ENCODE measurements around the gene EIF2S3. TPM values are rescaled to one million over a fixed set of nuclear protein-coding genes. Genes with fewer than 3 reads are reported as not detected.
A peak's percentile ranks its signal among the peaks of the same experiment; 100 is the strongest.

Gene EIF2S3
- total and polyA plus RNA-seq, 2 of the 8 experiments (the other 6 are each of a cell fraction or from before 2014, with no cell fraction given), result 65.5 to 259 TPM

GRCh38 chrX:24082447-24082846 lies 27.7 kb downstream of the EIF2S3 start:
- H2AFZ ChIP-seq (ENCODE audit: low read length), result no peak overlapping the region
- H3K36me3 ChIP-seq (ENCODE audit: control insufficient read depth in 2 of 4, insufficient read depth in 4 of 4, low read length in 3 of 4), result peaks cover 0 to 5% (median under 1%) of the 10 kb centered on the region in 4 experiments; a peak in 3 of 8 replicates
- no peak overlapping the region for H4K91ac ChIP-seq (replicated peaks; ENCODE audit: insufficient read length, low read length)
- TF ChIP-seq CTBP2 (IDR thresholded peaks at IDR 0.05; ENCODE audit: borderline replicate concordance, insufficient read depth, insufficient read length, low read length) (no peak), MAFK (IDR thresholded peaks at IDR 0.05; ENCODE audit: low read depth, low read length) (peak; percentile 68)
- H3K9me3 ChIP-seq (ENCODE audit: insufficient read depth in 2 of 2, low read depth in 1 of 2, low read length in 1 of 2), result no peaks in the 10 kb centered on the region
- H2AK5ac ChIP-seq (ENCODE audit: low read depth, low read length), result no peak overlapping the region
- no peak overlapping the region for H3K9ac ChIP-seq (replicated peaks in 1 of 4; ENCODE audit: extremely low read depth in 1 of 4, low read depth in 3 of 4, low read length in 3 of 4)
- no peak overlapping the region for H2BK120ac ChIP-seq (replicated peaks; ENCODE audit: low read depth, low read length)
- no peaks in the 10 kb centered on the region for H4K20me1 ChIP-seq (replicated peaks in 1 of 2; ENCODE audit: control insufficient read depth in 1 of 2, insufficient read depth in 2 of 2, low read length in 2 of 2)
- no peak overlapping the region for H3K4ac ChIP-seq (replicated peaks; ENCODE audit: insufficient read length, low read depth, low read length)
- no peak overlapping the region for H2BK20ac ChIP-seq (ENCODE audit: low read length)
- no peak overlapping the region for H2BK5ac ChIP-seq (ENCODE audit: low read depth, low read length)
- no peak overlapping the region for H4K5ac ChIP-seq (ENCODE audit: insufficient read length, low read depth, low read length)
- H3K14ac ChIP-seq (ENCODE audit: insufficient read length), result no peak overlapping the region
- WGBS, 2 experiments (ENCODE audit: extremely low coverage in 1 of 2, insufficient coverage in 1 of 2, insufficient read length in 1 of 2, insufficient replicate concordance in 2 of 2, low coverage in 1 of 2, low lambda C conversion rate in 2 of 2, missing lambda C conversion rate in 1 of 2), result 95% methylated on average over 2 of the region's 2 CpGs; no CpG with 5 or more reads in 1 of the 2 experiments
- H3K23ac ChIP-seq (ENCODE audit: insufficient read length), result no peak overlapping the region
- H4K8ac ChIP-seq (ENCODE audit: extremely low read depth, insufficient read depth, low read length), result no peak overlapping the region
- no peaks in the 10 kb centered on the region for H3K79me1 ChIP-seq (ENCODE audit: low read depth, low read length)
- FAIRE-seq (no peak), DNase-seq (ENCODE audit: low read depth in 1 of 2, low spot score in 2 of 2) (no peak)
- no peaks in the 10 kb centered on the region for H3K79me2 ChIP-seq (ENCODE audit: control insufficient read depth in 1 of 2, insufficient read depth in 2 of 2, low read length in 2 of 2)
- no peak overlapping the region for H3K4me2 ChIP-seq (ENCODE audit: insufficient read depth in 1 of 2, low read depth in 2 of 2, low read length in 2 of 2)
- H2BK15ac ChIP-seq (ENCODE audit: low read length), result no peak overlapping the region
- H3K18ac ChIP-seq (ENCODE audit: extremely low read depth, low read length), result no peak overlapping the region
- H3K27ac ChIP-seq (ENCODE audit: low read depth, low read length), result no peak overlapping the region
- no peaks in the 10 kb centered on the region for H3K27me3 ChIP-seq (replicated peaks in 1 of 4; ENCODE audit: control insufficient read depth in 3 of 4, extremely low read depth in 1 of 4, insufficient read depth in 3 of 4, low read length in 3 of 4)
- no peaks in the 10 kb centered on the region for H3K23me2 ChIP-seq (ENCODE audit: low read depth, low read length)
- H3K56ac ChIP-seq (replicated peaks; ENCODE audit: insufficient read length, low read depth, low read length), result no peak overlapping the region
- no peak overlapping the region for H2BK12ac ChIP-seq (ENCODE audit: low read depth, low read length)
- ChIA-PET CTCF (ENCODE audit: partially characterized antibody) (interaction anchor here (0.6 to 1.5 kb wide), 9 partner anchors 12 to 309 kb away, joined by 3 to 4 read pairs (median 3); no protein-coding TSS in a partner anchor), POLR2A (ENCODE audit: partially characterized antibody) (interaction anchor here (0.6 to 0.9 kb wide), 2 partner anchors 67 to 160 kb away, joined by 3 to 5 read pairs; partner anchors contain the start of gene ZFX)
- H3K4me1 ChIP-seq (replicated peaks in 1 of 4; ENCODE audit: control insufficient read depth in 3 of 4, insufficient read depth in 4 of 4, low read length in 3 of 4), result no peaks in the 10 kb centered on the region
- H3K4me3 ChIP-seq (ENCODE audit: extremely low read depth in 1 of 4, insufficient read depth in 2 of 4, low read depth in 3 of 4, low read length in 4 of 4), result no peak overlapping the region

All from H1 (cell line).